T-helper 22 cell (primary cell): Measurements from ENCODE around the gene FAM151B.
"Not testable (repeated sequence)": the region's sequence is repeated elsewhere in the genome, so short reads cannot be mapped to it uniquely, and the experiment has no call there.

Experiments used
- DNase-seq: peaks from one replicate; pipeline ENCODE4 v3.0.0-alpha.2; 2020; ENCODE audit warnings: low read depth

The FAM151B gene

GRCh38 chr5:80487829-80488721 lies at the start of gene FAM151B:
Gene FAM151B (plus strand): TSS chr5:80488100. CDS start chr5:80488124, 24 bp downstream.
- peak; percentile 52 for DNase-seq

GRCh38 chr5:80438739-80439138 lies 49.2 kb upstream of the FAM151B start:
- DNase-seq: no peak

GRCh38 chr5:80439213-80439612 lies 48.7 kb upstream of the FAM151B start:
- no peak for DNase-seq

GRCh38 chr5:80442742-80443141 lies 45.2 kb upstream of the FAM151B start:
- DNase-seq: no peak

- DNase-seq: no peak
Measured at GRCh38 chr5:80453366-80453765, 34.5 kb upstream of the FAM151B start.

GRCh38 chr5:80463269-80463668 lies 24.6 kb upstream of the FAM151B start:
- no peak for DNase-seq

GRCh38 chr5:80466669-80467485 lies 21.0 kb upstream of the FAM151B start:
- no peak for DNase-seq

- DNase-seq: no peak
Measured at GRCh38 chr5:80468131-80468530, 19.8 kb upstream of the FAM151B start.

GRCh38 chr5:80470631-80471030 lies 17.3 kb upstream of the FAM151B start:
- not testable (repeated sequence) for DNase-seq

- no peak for DNase-seq
Measured at GRCh38 chr5:80474929-80475328, 13.0 kb upstream of the FAM151B start.

- DNase-seq: no peak
Measured at GRCh38 chr5:80479713-80480112, 8.2 kb upstream of the FAM151B start.

- DNase-seq: no peak
Measured at GRCh38 chr5:80480354-80480753, 7.5 kb upstream of the FAM151B start.

- DNase-seq: no peak
Measured at GRCh38 chr5:80481019-80481893, 6.6 kb upstream of the FAM151B start.

- no peak for DNase-seq
Measured at GRCh38 chr5:80482578-80482977, 5.3 kb upstream of the FAM151B start.

- no peak for DNase-seq
Measured at GRCh38 chr5:80483636-80484232, 4.2 kb upstream of the FAM151B start.

- no peak for DNase-seq
Measured at GRCh38 chr5:80487444-80487828, 464 bp upstream of the FAM151B start.

- no peak for DNase-seq
Measured at GRCh38 chr5:80491296-80491695, 3.4 kb downstream of the FAM151B start.

- no peak for DNase-seq
Measured at GRCh38 chr5:80492741-80493140, 4.8 kb downstream of the FAM151B start.

GRCh38 chr5:80493443-80493842 lies 5.5 kb downstream of the FAM151B start:
- not testable (repeated sequence) for DNase-seq

- no peak for DNase-seq
Measured at GRCh38 chr5:80495891-80496290, 8.0 kb downstream of the FAM151B start.

GRCh38 chr5:80502800-80503199 lies 14.9 kb downstream of the FAM151B start:
- DNase-seq: no peak

- DNase-seq: no peak
Measured at GRCh38 chr5:80503641-80504040, 15.7 kb downstream of the FAM151B start.
